NCI-H510A (cell line): ENCODE data around the gene SNAPC5.
A peak's percentile ranks its signal among the peaks of the same experiment; 100 is the strongest.
"Not testable (repeated sequence)": the region's sequence is repeated elsewhere in the genome, so short reads cannot be mapped to it uniquely, and the experiment has no call there.

ENCODE experiments used
- DNase-seq: peaks from one replicate; lab custom pipeline; 2025; lab: John Stamatoyannopoulos, UW

The SNAPC5 gene, protein sequence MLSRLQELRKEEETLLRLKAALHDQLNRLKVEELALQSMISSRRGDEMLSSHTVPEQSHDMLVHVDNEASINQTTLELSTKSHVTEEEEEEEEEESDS

GRCh38 chr15:66497502-66498455 lies at the start of gene SNAPC5:
TSS of gene SNAPC5 (minus strand) at chr15:66497762. CDS start at chr15:66497731, 31 bp downstream.
- DNase-seq, result peak; percentile 88

DNA sequence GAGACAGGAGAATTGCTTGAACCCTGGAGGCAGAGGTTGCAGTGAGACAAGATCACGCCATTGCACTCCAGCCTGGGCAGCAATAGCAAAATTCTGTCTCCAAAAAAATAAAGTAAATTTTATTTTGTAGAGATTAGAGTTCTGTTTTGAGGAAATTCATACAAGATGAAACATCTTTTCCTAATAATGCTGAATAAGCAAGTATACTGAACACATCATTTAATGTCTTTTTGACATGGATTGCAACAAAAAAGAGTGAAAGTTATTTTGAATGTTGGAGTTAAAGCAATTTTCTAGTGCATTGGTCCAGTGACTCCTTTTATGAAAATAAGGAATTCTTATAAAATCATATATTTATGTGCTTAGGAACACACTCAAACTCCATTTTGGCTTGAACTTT lies 47.7 kb upstream of the SNAPC5 start:
- no peak for DNase-seq

DNA sequence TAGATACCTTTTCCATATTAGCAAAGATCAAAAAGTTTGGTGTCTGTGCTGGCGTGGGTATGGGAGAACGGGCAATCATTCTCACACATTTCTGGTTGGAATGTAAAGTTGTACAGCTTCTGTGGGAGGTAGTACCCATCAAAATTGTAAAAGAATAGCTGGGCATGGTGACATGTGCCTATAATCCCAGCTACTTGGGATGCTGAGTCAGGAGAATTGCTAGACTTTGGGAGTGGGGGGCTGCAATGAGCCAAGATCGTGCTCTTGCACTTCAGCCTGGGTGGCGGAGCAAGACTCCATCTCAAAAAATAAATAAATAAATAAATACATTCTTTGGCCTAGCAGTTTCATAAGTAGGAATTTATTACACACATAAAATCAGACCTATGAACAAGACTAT lies 45.3 kb upstream of the SNAPC5 start:
- no peak for DNase-seq

GRCh38 chr15:66535056-66535455 lies 37.5 kb upstream of the SNAPC5 start:
- no peak for DNase-seq

- no peak for DNase-seq
These were observed 27.3 kb upstream of the SNAPC5 start for GRCh38 chr15:66524838-66525237.

- no peak for DNase-seq
These were observed 26.4 kb upstream of the SNAPC5 start for GRCh38 chr15:66523926-66524325.

GRCh38 chr15:66515901-66516322 lies 18.4 kb upstream of the SNAPC5 start:
- no peak for DNase-seq

GRCh38 chr15:66514586-66514985 lies 17.0 kb upstream of the SNAPC5 start:
- no peak for DNase-seq

DNA sequence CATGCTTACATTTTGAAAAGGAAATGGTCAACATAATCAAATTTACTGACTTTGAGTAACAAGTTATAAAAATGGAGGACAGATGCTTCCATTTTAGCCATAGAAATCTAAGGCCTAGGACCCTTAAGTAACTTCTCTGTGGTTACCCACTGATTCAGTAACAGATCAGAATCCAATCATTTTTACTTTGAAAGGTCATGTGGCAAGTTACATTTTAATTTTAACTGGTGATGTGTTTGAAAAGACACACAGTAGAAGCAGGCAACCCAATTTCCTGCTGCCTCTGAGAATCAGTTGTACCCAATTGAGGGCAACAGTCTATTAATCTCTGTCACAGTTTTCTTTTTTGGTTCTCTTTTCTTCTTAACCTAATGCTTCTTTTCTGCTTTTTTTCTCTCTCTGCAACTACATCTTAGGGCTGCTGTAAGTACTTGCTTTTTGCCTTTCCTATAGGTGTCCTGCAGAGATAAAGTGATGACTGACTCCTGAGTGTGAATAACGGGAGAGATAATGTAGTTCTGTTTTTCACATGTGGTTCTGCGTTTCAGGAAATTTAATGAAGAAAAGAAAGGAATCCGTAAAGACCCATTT lies 10.8 kb upstream of the SNAPC5 start:
- no peak for DNase-seq

DNA sequence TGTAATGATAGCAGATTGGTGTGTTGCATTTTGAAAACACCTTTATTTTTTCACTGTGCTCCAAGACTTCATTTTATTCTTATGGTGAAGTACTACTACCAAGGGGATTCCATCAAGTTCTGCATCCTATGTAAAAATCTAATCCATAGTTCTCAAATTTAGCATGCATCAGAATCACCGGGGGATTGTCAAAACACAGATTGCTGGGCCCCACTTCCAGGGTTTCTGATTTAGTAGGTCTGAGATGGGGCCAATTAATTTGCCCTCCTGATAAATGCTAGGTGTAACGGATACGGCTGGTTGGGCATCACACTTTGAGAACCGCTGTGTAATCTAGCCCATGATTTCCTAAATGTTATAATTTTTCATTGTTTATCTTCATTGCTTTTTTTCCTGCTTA lies 8.3 kb upstream of the SNAPC5 start:
- no peak for DNase-seq

DNA sequence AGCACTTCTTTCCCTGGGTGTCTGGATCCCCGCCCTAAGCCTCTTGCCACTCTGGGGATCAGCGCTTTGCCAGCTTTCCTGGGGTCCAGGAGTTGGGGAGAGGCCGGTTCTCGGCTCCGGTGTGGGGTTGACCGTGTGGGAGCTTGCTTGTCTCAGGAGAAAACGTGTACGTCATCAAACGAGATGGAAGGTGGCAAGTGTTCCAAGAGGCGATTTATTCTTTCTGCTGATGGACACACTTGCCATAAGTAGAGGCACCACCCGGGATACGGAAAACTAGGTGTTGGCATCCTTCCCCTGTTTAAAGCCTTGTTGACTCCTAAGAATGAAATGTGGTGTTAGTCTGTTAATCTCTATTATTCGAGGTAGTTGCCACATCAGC lies 7.9 kb upstream of the SNAPC5 start:
- DNase-seq, result no peak

- peak; percentile 35 for DNase-seq
These were observed 7.2 kb upstream of the SNAPC5 start, which contains the start of the genes RPL4 and ZWILCH for GRCh38 chr15:66504563-66505429. TSS of gene RPL4 (minus strand) at chr15:66504855. CDS start at chr15:66504790, 65 bp downstream. TSS of gene ZWILCH (plus strand) at chr15:66505326. CDS start at chr15:66505339, 13 bp downstream.

GRCh38 chr15:66503780-66504562 lies 6.4 kb upstream of the SNAPC5 start:
- no peak for DNase-seq

DNA sequence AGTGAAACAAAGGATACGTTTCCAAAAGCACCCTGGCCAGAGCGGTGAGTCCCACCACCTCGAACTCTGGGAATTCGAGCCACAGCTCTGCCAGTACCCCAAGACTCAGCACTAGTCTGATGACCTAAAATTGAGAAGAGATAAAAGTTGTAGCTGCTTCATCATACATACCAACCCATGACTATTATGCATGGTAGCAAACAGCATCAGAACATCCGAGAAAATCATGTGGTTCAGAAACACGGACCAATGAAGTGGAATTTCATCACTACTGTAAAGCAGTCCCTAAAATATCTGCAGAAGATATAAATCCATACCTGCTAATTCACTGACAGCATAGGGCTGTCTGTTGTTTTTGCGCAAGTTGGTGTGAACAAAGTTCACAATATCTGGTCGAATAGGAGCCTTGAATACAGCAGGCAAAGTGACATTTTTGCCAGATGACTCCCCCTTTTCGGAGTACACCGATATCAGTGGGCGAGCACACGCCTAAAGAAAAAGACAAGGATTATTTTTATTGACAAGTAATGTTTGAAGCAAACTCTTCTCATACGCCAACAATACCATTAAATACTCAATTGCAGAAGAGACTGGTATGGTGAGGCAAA lies 5.6 kb upstream of the SNAPC5 start:
- not testable (repeated sequence) for DNase-seq

DNA sequence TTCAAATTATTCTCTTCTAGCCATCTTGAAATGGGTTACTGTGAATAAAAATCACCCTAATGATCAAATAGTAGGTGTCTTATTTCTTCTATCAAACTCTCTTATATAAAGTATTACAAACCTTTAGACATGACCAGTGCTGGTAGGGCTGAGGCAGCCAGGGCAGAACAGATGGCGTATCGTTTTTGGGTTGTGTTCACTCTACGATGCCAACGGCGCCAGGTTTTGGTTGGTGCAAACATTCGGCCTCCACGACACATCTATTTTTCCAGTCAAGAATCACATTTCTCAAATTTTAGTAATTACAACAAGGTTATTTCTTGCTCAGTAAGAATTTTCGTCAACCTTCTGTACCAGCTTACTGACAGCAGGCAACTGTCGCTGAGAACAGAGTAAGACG lies 4.9 kb upstream of the SNAPC5 start:
- no peak for DNase-seq

DNA sequence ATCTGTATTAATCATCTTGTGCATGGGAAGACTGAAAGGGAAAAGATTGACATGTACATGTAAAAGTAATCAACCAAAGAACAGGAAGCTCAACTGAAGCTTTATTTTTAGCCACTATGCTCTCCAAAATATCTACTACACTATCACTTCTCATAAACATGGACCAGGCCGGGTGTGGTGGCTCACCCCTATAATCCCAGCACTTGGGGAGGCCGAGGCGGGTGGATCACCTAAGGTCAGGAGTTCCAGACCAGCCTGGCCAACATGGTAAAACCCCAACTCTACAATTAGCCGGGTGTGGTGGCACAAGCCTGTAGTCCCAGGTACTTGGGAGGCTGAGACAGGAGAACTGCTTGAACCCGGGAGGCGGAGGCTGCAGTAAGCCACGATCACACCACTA lies 2.8 kb upstream of the SNAPC5 start:
- DNase-seq, result not testable (repeated sequence)

- no peak for DNase-seq
These were observed 1.2 kb upstream of the SNAPC5 start for GRCh38 chr15:66498501-66499386.

DNA sequence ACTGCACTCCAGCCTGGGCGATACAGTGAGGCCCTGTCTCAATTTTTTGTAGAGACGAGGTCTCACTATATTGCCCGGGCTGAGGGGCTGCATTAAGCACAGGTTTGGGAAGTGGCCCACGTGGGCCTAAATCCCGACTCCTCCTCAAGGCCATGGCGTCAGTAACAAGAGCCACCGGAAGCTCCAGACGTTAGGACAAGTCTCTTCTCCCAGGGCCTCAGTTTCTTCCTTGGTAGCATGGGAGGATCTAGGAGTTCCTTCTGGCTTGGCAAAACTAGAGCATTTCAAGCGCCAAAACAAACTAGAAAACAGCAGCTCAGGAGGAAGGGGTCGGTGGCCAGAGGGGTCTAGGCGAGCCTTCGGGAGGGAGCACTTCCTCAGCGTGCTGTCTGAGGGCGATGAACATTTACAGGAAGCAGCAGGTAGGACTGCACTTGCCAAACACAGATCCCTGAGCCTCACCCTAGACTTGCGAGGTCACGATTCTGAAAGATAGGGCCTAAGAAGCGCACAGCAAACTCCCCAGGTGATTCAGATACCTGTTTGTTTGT lies 536 bp downstream of the SNAPC5 start:
- DNase-seq, result no peak

- no peak for DNase-seq
These were observed 3.3 kb downstream of the SNAPC5 start for GRCh38 chr15:66494262-66494661.
